HepG2 (cell line): ENCODE results near the gene DLG2. TPM values are rescaled to one million over a fixed set of nuclear protein-coding genes. Genes with fewer than 3 reads are reported as not detected.

ENCODE experiments used
- ATAC-seq: fragments of 200-7000 bp; cut with Tn5 transposase; 3 replicates; pipeline ENCODE4 v1.9.1; 2020; ENCODE audit warnings: mild to moderate bottlenecking, moderate library complexity
- BruUV-seq: library from RNA; stranded (reverse); fragments of 400-500 nt; replicated peaks from 2 replicates; lab custom pipeline; 2021; lab: Mats Ljungman, UMichigan
- CTCF ChIA-PET: fragments of 300-600 bp; formaldehyde crosslinking; extraction: SDS; loops from one replicate; lab custom pipeline; 2021; ENCODE audit warnings: low total read pairs, inconsistent platforms, low intra/inter-chr PET ratio; lab: Yijun Ruan, JAX
- POLR2A ChIA-PET: fragments of 350-600 bp; sonication (Branson Sonifier 250); formaldehyde crosslinking; loops from one replicate; lab custom pipeline; 2020; ENCODE audit warnings: antibody characterized with exemption, inconsistent platforms; lab: Yijun Ruan, JAX
- DNase-seq: peaks from one replicate; pipeline ENCODE4 v3.0.0-alpha.2; 2015; ENCODE audit warnings: low spot score
- FAIRE-seq: peaks from 3 replicates; lab custom pipeline; 2011; peaks lifted over from hg19 to GRCh38; lab: Jason Lieb, UNC
- H2AFZ ChIP-seq: one replicate; pipeline ENCODE4 v1.6.1; 2011; ENCODE audit warnings: low read length, inconsistent platforms
- H3K27ac ChIP-seq: fragments of 300-600 bp; 3 replicates; pipeline ENCODE4 v1.8.0; 2011; ENCODE audit warnings: mixed run types, mild to moderate bottlenecking, mixed read lengths, low read length, inconsistent platforms; ENCODE audit not compliant: insufficient read depth; ENCODE audit errors: extremely low read length
- H3K27me3 ChIP-seq, 2 experiments: fragments of 200-600 bp in 1 of 2; 2 replicates in 1 of 2; 3 replicates in 1 of 2; pipeline versions ENCODE4 v1.6.0 to v1.8.0; 2011; ENCODE audit warnings: low read length in 2 of 2, mild to moderate bottlenecking in 2 of 2, moderate library complexity in 2 of 2, inconsistent platforms in 1 of 2; ENCODE audit not compliant: insufficient read depth in 2 of 2, control insufficient read depth in 1 of 2
- H3K36me3 ChIP-seq, 2 experiments: fragments of 200-600 bp in 1 of 2; replicated peaks in 1 of 2; 2 replicates in 1 of 2; 3 replicates in 1 of 2; pipeline versions ENCODE4 v1.5.1 to v1.8.0; 2011; ENCODE audit warnings: low read length in 2 of 2, inconsistent platforms in 1 of 2; ENCODE audit not compliant: insufficient read depth in 2 of 2, control insufficient read depth in 1 of 2
- H3K4me1 ChIP-seq: 2 replicates; pipeline ENCODE4 v1.5.1; 2012; ENCODE audit warnings: low read length, inconsistent platforms; ENCODE audit not compliant: insufficient read depth
- H3K4me2 ChIP-seq: 2 replicates; pipeline ENCODE4 v1.6.0; 2011; ENCODE audit warnings: low read depth, low read length, inconsistent platforms
- H3K4me3 ChIP-seq, 3 experiments: fragments of 200-600 bp in 1 of 3; sonication (generic), shearing (Covaris generic) in 1 of 3; replicated peaks in 1 of 3; 2 replicates each; pipeline ENCODE4 v1.5.1; 2011 to 2016; ENCODE audit warnings: low read length in 3 of 3, inconsistent platforms in 2 of 3, low read depth in 2 of 3, mild to moderate bottlenecking in 2 of 3, control low read depth in 1 of 3, mixed read lengths in 1 of 3; ENCODE audit not compliant: insufficient read depth in 1 of 3
- H3K79me2 ChIP-seq: one replicate; pipeline ENCODE4 v1.6.1; 2011; ENCODE audit warnings: low read length, inconsistent platforms; ENCODE audit not compliant: insufficient read depth
- H3K9ac ChIP-seq: 2 replicates; pipeline ENCODE4 v1.6.0; 2011; ENCODE audit warnings: mild to moderate bottlenecking, low read depth, low read length, inconsistent platforms; ENCODE audit not compliant: insufficient read depth
- H3K9me3 ChIP-seq: 2 replicates; pipeline ENCODE4 v1.5.1; 2012; ENCODE audit warnings: mild to moderate bottlenecking, low read length
- H4K20me1 ChIP-seq: 2 replicates; pipeline ENCODE4 v1.6.0; 2011; ENCODE audit warnings: inconsistent platforms, mild to moderate bottlenecking, low read length, moderate library complexity; ENCODE audit not compliant: insufficient read depth
- CBX2 ChIP-seq, 2 experiments: fragments of 200-600 bp in 1 of 2; sonication (generic); formaldehyde crosslinking in 1 of 2; IDR thresholded peaks; 2 replicates each; pipeline versions ENCODE4 v1.7.0 to v1.8.1; 2018 to 2022; ENCODE audit warnings: low read depth in 2 of 2, low read length in 1 of 2, mild to moderate bottlenecking in 1 of 2, missing genetic modification reagents in 1 of 2
- CREM ChIP-seq, 2 experiments: sonication (generic) in 1 of 2; formaldehyde crosslinking in 1 of 2; IDR thresholded peaks; 2 replicates each; pipeline versions ENCODE4 v1.4.0 to v1.6.1; 2016 to 2020; ENCODE audit warnings: antibody characterized with exemption in 1 of 2, mild to moderate bottlenecking in 1 of 2, missing genetic modification reagents in 1 of 2
- E2F5 ChIP-seq: sonication (generic); formaldehyde crosslinking; conservative IDR thresholded peaks from 2 replicates; pipeline ENCODE4 v1.4.0; 2020; ENCODE audit warnings: missing genetic modification reagents
- KMT2A ChIP-seq: sonication (generic); formaldehyde crosslinking; IDR thresholded peaks from 2 replicates; pipeline ENCODE4 v1.4.0; 2020; ENCODE audit warnings: missing genetic modification reagents
- SAP130 ChIP-seq: IDR thresholded peaks from 2 replicates; pipeline ENCODE4 v1.6.1; 2016; ENCODE audit warnings: low read depth
- ZBTB21 ChIP-seq: sonication (generic); formaldehyde crosslinking; IDR thresholded peaks from 2 replicates; pipeline ENCODE4 v1.4.0; 2020; ENCODE audit warnings: missing genetic modification reagents
- ZFP36L2 ChIP-seq: sonication (generic); formaldehyde crosslinking; IDR thresholded peaks from 2 replicates; pipeline ENCODE4 v1.4.0; 2020; ENCODE audit warnings: missing genetic modification reagents
- ZNF329 ChIP-seq: sonication (generic); formaldehyde crosslinking; IDR thresholded peaks from 2 replicates; pipeline ENCODE4 v1.9.0; 2021; ENCODE audit warnings: low read depth, mild to moderate bottlenecking, missing genetic modification reagents
- ZNF333 ChIP-seq: sonication (generic); formaldehyde crosslinking; IDR thresholded peaks from 2 replicates; pipeline ENCODE4 v1.4.0; 2020; ENCODE audit warnings: mild to moderate bottlenecking, missing genetic modification reagents, borderline replicate concordance
- ZNF546 ChIP-seq: sonication (generic); formaldehyde crosslinking; conservative IDR thresholded peaks from 2 replicates; pipeline ENCODE4 v1.8.1; 2023; ENCODE audit warnings: mild to moderate bottlenecking, missing genetic modification reagents
- WGBS: methylation state at CpG from one replicate; pipeline ENCODE4 v1.1.6; 2017; ENCODE audit warnings: low lambda C conversion rate; 5-methylcytosine and 5-hydroxymethylcytosine counted together
- in situ Hi-C: cut with HindIII; loops from 2 replicates; pipeline ENCODE4 v1.10.0; 2017; ENCODE audit warnings: low pct_unique_long_range_greater_than_20kb; ENCODE audit not compliant: extremely low pct_ligation_motif_present
- intact Hi-C: fragments of 100-400 bp; cut with micrococcal nuclease; formaldehyde crosslinking; loops from one replicate; pipeline ENCODE4 v1.10.0; 2022; ENCODE audit not compliant: unreplicated experiment
- polyA plus RNA-seq, 8 experiments: library from polyadenylated mRNA; depleted of rRNA in 3 of 8; stranded (reverse) in 7 of 8; unstranded in 1 of 8; fragments of >200 nt; fragmentation: Illumina TruSeq in 4 of 8; extraction: Trizol in 4 of 8; gene quantifications; 2 replicates each; pipeline versions ENCODE4 v1.2.1 to v1.2.3, GENCODE V29; 2011 to 2016; ENCODE audit warnings: low read depth in 4 of 8, missing spikeins in 1 of 8, mixed read lengths in 1 of 8; ENCODE audit not compliant: insufficient read depth in 1 of 8
- total RNA-seq, 5 experiments: library from RNA; depleted of rRNA; stranded (reverse); fragments of >200 nt; fragmentation: Illumina TruSeq; extraction: Trizol; gene quantifications; 2 replicates each; pipeline ENCODE4 v1.2.3, GENCODE V29; 2016; ENCODE audit warnings: low read depth in 1 of 5
- TF ChIP-seq, protein P1 (sequence below): sonication (generic); formaldehyde crosslinking; IDR thresholded peaks from 2 replicates; pipeline ENCODE4 v1.8.0; 2023; ENCODE audit warnings: mild to moderate bottlenecking, missing genetic modification reagents
- TF ChIP-seq, protein P2 (sequence below): IDR thresholded peaks from 2 replicates; pipeline ENCODE4 v1.6.1; 2016
- TF ChIP-seq, protein P3 (sequence below): sonication (generic); formaldehyde crosslinking; IDR thresholded peaks from 2 replicates; pipeline ENCODE4 v1.4.0; 2020; ENCODE audit warnings: missing genetic modification reagents, borderline replicate concordance
- TF ChIP-seq, protein P4 (sequence below): sonication (generic); formaldehyde crosslinking; IDR thresholded peaks from 2 replicates; pipeline ENCODE4 v1.4.0; 2020; ENCODE audit warnings: missing genetic modification reagents; ENCODE audit errors: not compliant biosample characterization

Gene DLG2
- total and polyA plus RNA-seq, 2 of the 13 experiments (the other 11 are each of a cell fraction or from before 2014, with no cell fraction given): 0.46 to 1.0 TPM

GRCh38 chr11:83948200-83948599 is 1678.9 kb downstream of the DLG2 start (continued):
- TF ChIP-seq CBX2 (IDR thresholded peaks at IDR 0.05; ENCODE audit: low read depth, low read length) (no peak), CBX2 (CRISPR knock-in tag; IDR thresholded peaks at IDR 0.05; ENCODE audit: low read depth) (no peak)
- TF ChIP-seq, all 625 proteins: peak for 0

DNA sequence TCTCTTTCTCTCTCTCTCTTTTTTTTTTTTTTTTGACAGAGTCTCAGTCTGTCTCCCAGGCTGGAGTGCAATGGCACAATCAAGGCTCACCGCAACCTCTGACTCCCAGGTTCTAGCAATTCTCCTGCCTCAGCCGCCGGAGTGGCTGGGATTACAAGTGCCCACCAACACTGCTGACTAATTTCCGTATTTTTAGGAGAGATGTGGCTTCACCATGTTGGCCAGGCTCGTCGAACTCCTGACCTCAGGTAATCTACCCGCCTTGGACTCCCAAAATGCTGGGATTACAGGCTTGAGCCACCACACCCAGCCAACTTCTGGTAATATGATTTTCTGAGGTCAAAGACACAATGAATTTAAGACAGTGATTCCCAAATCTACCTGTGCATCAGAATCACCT is 1681.2 kb downstream of the DLG2 start:
- H3K4me3 ChIP-seq: no peak overlapping the region
- H3K79me2 ChIP-seq: no peaks in the 10 kb centered on the region
- no peak overlapping the region for H3K9ac ChIP-seq
- no peak overlapping the region for H2AFZ ChIP-seq
- H3K4me2 ChIP-seq: no peak overlapping the region
- no peak overlapping the region for H3K27ac ChIP-seq
- 44% methylated on average over 7 of the region's 7 CpGs for WGBS
- no peaks in the 10 kb centered on the region for H3K9me3 ChIP-seq
- no peaks in the 10 kb centered on the region for H3K4me1 ChIP-seq
- ATAC-seq (no peak), FAIRE-seq (no peak), DNase-seq (no peak)
- in situ Hi-C loops: no loop called here
- no peaks in the 10 kb centered on the region for H3K27me3 ChIP-seq
- H3K36me3 ChIP-seq: no peaks in the 10 kb centered on the region
- ChIA-PET CTCF (no interaction called here), POLR2A (no interaction called here)
- TF ChIP-seq, protein P1, sequence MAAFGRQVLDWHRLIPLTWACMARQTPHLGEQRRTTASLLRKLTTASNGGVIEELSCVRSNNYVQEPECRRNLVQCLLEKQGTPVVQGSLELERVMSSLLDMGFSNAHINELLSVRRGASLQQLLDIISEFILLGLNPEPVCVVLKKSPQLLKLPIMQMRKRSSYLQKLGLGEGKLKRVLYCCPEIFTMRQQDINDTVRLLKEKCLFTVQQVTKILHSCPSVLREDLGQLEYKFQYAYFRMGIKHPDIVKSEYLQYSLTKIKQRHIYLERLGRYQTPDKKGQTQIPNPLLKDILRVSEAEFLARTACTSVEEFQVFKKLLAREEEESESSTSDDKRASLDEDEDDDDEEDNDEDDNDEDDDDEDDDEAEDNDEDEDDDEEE (CRISPR knock-in tag): no peak
- TF ChIP-seq SAP130 (CRISPR knock-in tag) (no peak), ZBTB21 (CRISPR knock-in tag) (no peak), ZNF333 (CRISPR knock-in tag) (no peak), ZFP36L2 (CRISPR knock-in tag) (no peak), CREM (IDR thresholded peaks at IDR 0.05) (no peak), CREM (CRISPR knock-in tag; IDR thresholded peaks at IDR 0.05) (no peak), ZNF329 (CRISPR knock-in tag) (no peak), ZNF546 (CRISPR knock-in tag) (no peak), KMT2A (CRISPR knock-in tag) (no peak), E2F5 (no peak)
- TF ChIP-seq, protein P2, sequence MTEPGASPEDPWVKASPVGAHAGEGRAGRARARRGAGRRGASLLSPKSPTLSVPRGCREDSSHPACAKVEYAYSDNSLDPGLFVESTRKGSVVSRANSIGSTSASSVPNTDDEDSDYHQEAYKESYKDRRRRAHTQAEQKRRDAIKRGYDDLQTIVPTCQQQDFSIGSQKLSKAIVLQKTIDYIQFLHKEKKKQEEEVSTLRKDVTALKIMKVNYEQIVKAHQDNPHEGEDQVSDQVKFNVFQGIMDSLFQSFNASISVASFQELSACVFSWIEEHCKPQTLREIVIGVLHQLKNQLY (CRISPR knock-in tag): no peak
- TF ChIP-seq, protein P3, sequence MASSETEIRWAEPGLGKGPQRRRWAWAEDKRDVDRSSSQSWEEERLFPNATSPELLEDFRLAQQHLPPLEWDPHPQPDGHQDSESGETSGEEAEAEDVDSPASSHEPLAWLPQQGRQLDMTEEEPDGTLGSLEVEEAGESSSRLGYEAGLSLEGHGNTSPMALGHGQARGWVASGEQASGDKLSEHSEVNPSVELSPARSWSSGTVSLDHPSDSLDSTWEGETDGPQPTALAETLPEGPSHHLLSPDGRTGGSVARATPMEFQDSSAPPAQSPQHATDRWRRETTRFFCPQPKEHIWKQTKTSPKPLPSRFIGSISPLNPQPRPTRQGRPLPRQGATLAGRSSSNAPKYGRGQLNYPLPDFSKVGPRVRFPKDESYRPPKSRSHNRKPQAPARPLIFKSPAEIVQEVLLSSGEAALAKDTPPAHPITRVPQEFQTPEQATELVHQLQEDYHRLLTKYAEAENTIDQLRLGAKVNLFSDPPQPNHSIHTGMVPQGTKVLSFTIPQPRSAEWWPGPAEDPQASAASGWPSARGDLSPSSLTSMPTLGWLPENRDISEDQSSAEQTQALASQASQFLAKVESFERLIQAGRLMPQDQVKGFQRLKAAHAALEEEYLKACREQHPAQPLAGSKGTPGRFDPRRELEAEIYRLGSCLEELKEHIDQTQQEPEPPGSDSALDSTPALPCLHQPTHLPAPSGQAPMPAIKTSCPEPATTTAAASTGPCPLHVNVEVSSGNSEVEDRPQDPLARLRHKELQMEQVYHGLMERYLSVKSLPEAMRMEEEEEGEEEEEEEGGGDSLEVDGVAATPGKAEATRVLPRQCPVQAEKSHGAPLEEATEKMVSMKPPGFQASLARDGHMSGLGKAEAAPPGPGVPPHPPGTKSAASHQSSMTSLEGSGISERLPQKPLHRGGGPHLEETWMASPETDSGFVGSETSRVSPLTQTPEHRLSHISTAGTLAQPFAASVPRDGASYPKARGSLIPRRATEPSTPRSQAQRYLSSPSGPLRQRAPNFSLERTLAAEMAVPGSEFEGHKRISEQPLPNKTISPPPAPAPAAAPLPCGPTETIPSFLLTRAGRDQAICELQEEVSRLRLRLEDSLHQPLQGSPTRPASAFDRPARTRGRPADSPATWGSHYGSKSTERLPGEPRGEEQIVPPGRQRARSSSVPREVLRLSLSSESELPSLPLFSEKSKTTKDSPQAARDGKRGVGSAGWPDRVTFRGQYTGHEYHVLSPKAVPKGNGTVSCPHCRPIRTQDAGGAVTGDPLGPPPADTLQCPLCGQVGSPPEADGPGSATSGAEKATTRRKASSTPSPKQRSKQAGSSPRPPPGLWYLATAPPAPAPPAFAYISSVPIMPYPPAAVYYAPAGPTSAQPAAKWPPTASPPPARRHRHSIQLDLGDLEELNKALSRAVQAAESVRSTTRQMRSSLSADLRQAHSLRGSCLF (CRISPR knock-in tag): no peak
- TF ChIP-seq, protein P4, sequence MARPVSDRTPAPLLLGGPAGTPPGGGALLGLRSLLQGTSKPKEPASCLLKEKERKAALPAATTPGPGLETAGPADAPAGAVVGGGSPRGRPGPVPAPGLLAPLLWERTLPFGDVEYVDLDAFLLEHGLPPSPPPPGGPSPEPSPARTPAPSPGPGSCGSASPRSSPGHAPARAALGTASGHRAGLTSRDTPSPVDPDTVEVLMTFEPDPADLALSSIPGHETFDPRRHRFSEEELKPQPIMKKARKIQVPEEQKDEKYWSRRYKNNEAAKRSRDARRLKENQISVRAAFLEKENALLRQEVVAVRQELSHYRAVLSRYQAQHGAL (CRISPR knock-in tag): no peak
- H4K20me1 ChIP-seq: no peaks in the 10 kb centered on the region
- intact Hi-C loops: no loop called here
- no TSS peak for BruUV-seq
